Measurements from ENCODE around the gene TMEM266.

Gene TMEM266

GRCh38 chr15:76176059-76176458 lies 116.3 kb downstream of the TMEM266 start:
- H3K27me3 ChIP-seq: no peaks in the 10 kb centered on the region
- H3K4me1 ChIP-seq: no peaks in the 10 kb centered on the region
- no peak overlapping the region for H3K4me2 ChIP-seq
- H3K9me3 ChIP-seq: no peaks in the 10 kb centered on the region
- no peak overlapping the region for H3K9ac ChIP-seq
- TF ChIP-seq Cebpa-rat (IDR thresholded peaks at IDR 0.05): no peak
- H3K4me3 ChIP-seq: no peak overlapping the region
- no peak overlapping the region for H3K27ac ChIP-seq
- no peaks in the 10 kb centered on the region for H3K36me3 ChIP-seq
- no peaks in the 10 kb centered on the region for H4K20me1 ChIP-seq

- Histone ChIP-seq H3K9me3 (no peaks in the 10 kb centered on the region), H4K20me1 (no peaks in the 10 kb centered on the region), H3K4me2 (no peak overlapping the region), H3K27ac (no peak overlapping the region), H3K9ac (no peak overlapping the region), H3K36me3 (no peaks in the 10 kb centered on the region), H3K4me3 (no peak overlapping the region), H3K27me3 (no peaks in the 10 kb centered on the region), H3K4me1 (no peaks in the 10 kb centered on the region)
- no peak for TF ChIP-seq Cebpa-rat (IDR thresholded peaks at IDR 0.05)
These were observed 116.8 kb downstream of the TMEM266 start for GRCh38 chr15:76176487-76177085.

- Histone ChIP-seq H3K4me3 (no peak overlapping the region), H3K27me3 (no peaks in the 10 kb centered on the region), H4K20me1 (no peaks in the 10 kb centered on the region), H3K4me1 (no peaks in the 10 kb centered on the region), H3K9ac (no peak overlapping the region), H3K27ac (no peak overlapping the region), H3K36me3 (no peaks in the 10 kb centered on the region), H3K9me3 (no peaks in the 10 kb centered on the region), H3K4me2 (no peak overlapping the region)
- no peak for TF ChIP-seq Cebpa-rat (IDR thresholded peaks at IDR 0.05)
These were observed 117.8 kb downstream of the TMEM266 start for GRCh38 chr15:76177491-76178040.

- no peak overlapping the region for H3K9ac ChIP-seq
- no peaks in the 10 kb centered on the region for H3K4me1 ChIP-seq
- H4K20me1 ChIP-seq: no peaks in the 10 kb centered on the region
- no peak overlapping the region for H3K4me2 ChIP-seq
- no peaks in the 10 kb centered on the region for H3K27me3 ChIP-seq
- TF ChIP-seq Cebpa-rat (IDR thresholded peaks at IDR 0.05): no peak
- no peaks in the 10 kb centered on the region for H3K9me3 ChIP-seq
- H3K27ac ChIP-seq: no peak overlapping the region
- no peak overlapping the region for H3K4me3 ChIP-seq
- no peaks in the 10 kb centered on the region for H3K36me3 ChIP-seq
These were observed 118.7 kb downstream of the TMEM266 start for GRCh38 chr15:76178296-76179000.

- Histone ChIP-seq H3K27ac (no peak overlapping the region), H3K4me2 (no peak overlapping the region), H3K4me1 (no peaks in the 10 kb centered on the region), H3K9me3 (no peaks in the 10 kb centered on the region), H3K9ac (no peak overlapping the region), H4K20me1 (no peaks in the 10 kb centered on the region), H3K27me3 (no peaks in the 10 kb centered on the region), H3K36me3 (no peaks in the 10 kb centered on the region), H3K4me3 (no peak overlapping the region)
- no peak for TF ChIP-seq Cebpa-rat (IDR thresholded peaks at IDR 0.05)
These were observed 119.2 kb downstream of the TMEM266 start for GRCh38 chr15:76179023-76179422.

GRCh38 chr15:76180321-76180720 lies 120.5 kb downstream of the TMEM266 start:
- TF ChIP-seq Cebpa-rat (IDR thresholded peaks at IDR 0.05): no peak
- Histone ChIP-seq H3K4me2 (no peak overlapping the region), H4K20me1 (no peaks in the 10 kb centered on the region), H3K4me1 (no peaks in the 10 kb centered on the region), H3K9me3 (no peaks in the 10 kb centered on the region), H3K4me3 (no peak overlapping the region), H3K9ac (no peak overlapping the region), H3K27me3 (no peaks in the 10 kb centered on the region), H3K36me3 (no peaks in the 10 kb centered on the region), H3K27ac (no peak overlapping the region)

GRCh38 chr15:76181705-76182107 lies 121.9 kb downstream of the TMEM266 start:
- Histone ChIP-seq H3K4me3 (no peak overlapping the region), H3K27me3 (no peaks in the 10 kb centered on the region), H3K4me1 (no peaks in the 10 kb centered on the region), H3K36me3 (no peaks in the 10 kb centered on the region), H4K20me1 (no peaks in the 10 kb centered on the region), H3K9me3 (no peaks in the 10 kb centered on the region), H3K4me2 (no peak overlapping the region), H3K27ac (no peak overlapping the region), H3K9ac (no peak overlapping the region)
- TF ChIP-seq Cebpa-rat (IDR thresholded peaks at IDR 0.05): no peak

- no peak for TF ChIP-seq Cebpa-rat (IDR thresholded peaks at IDR 0.05)
- Histone ChIP-seq H3K4me1 (no peaks in the 10 kb centered on the region), H3K36me3 (no peaks in the 10 kb centered on the region), H3K4me2 (no peak overlapping the region), H3K27ac (no peak overlapping the region), H4K20me1 (no peaks in the 10 kb centered on the region), H3K9ac (no peak overlapping the region), H3K9me3 (no peaks in the 10 kb centered on the region), H3K27me3 (no peaks in the 10 kb centered on the region), H3K4me3 (no peak overlapping the region)
These were observed 124.3 kb downstream of the TMEM266 start for GRCh38 chr15:76183930-76184649.

- TF ChIP-seq Cebpa-rat (IDR thresholded peaks at IDR 0.05): no peak
- H3K4me1 ChIP-seq: no peaks in the 10 kb centered on the region
- no peak overlapping the region for H3K27ac ChIP-seq
- no peaks in the 10 kb centered on the region for H3K9me3 ChIP-seq
- H3K4me2 ChIP-seq: no peak overlapping the region
- no peaks in the 10 kb centered on the region for H3K27me3 ChIP-seq
- no peak overlapping the region for H3K9ac ChIP-seq
- no peaks in the 10 kb centered on the region for H3K36me3 ChIP-seq
- H3K4me3 ChIP-seq: no peak overlapping the region
- no peaks in the 10 kb centered on the region for H4K20me1 ChIP-seq
These were observed 124.9 kb downstream of the TMEM266 start for GRCh38 chr15:76184650-76185035.

GRCh38 chr15:76185716-76186115 lies 125.9 kb downstream of the TMEM266 start:
- Histone ChIP-seq H4K20me1 (no peaks in the 10 kb centered on the region), H3K36me3 (no peaks in the 10 kb centered on the region), H3K9ac (no peak overlapping the region), H3K27ac (no peak overlapping the region), H3K9me3 (no peaks in the 10 kb centered on the region), H3K27me3 (no peaks in the 10 kb centered on the region), H3K4me2 (no peak overlapping the region), H3K4me1 (no peaks in the 10 kb centered on the region), H3K4me3 (no peak overlapping the region)
- TF ChIP-seq Cebpa-rat (IDR thresholded peaks at IDR 0.05): no peak

All from BLaER1 (cell line).